Endodermal cell (in vitro differentiated cells): Measurements from ENCODE around the gene OBSCN. TPM values are rescaled to one million over a fixed set of nuclear protein-coding genes. Genes with fewer than 3 reads are reported as not detected.

ENCODE experiments used
- DNase-seq: peaks from one replicate; pipeline ENCODE4 v3.0.0-alpha.2; 2017
- H3K27ac ChIP-seq: 2 replicates; pipeline ENCODE4 v1.5.1; 2013; ENCODE audit warnings: mild to moderate bottlenecking, low read depth, low read length, moderate library complexity
- H3K27me3 ChIP-seq: 2 replicates; pipeline ENCODE4 v1.6.1; 2013; ENCODE audit warnings: mild to moderate bottlenecking, low read length, moderate library complexity; ENCODE audit not compliant: insufficient read depth, control insufficient read depth, poor library complexity, severe bottlenecking
- H3K36me3 ChIP-seq: 2 replicates; pipeline ENCODE4 v1.7.0; 2013; ENCODE audit warnings: mild to moderate bottlenecking, low read length, moderate library complexity; ENCODE audit not compliant: control insufficient read depth, insufficient read depth
- H3K4me1 ChIP-seq: one replicate; pipeline ENCODE4 v1.7.0; 2013; ENCODE audit warnings: low read length; ENCODE audit not compliant: control insufficient read depth, insufficient read depth
- H3K4me3 ChIP-seq: 2 replicates; pipeline ENCODE4 v1.5.1; 2013; ENCODE audit warnings: mild to moderate bottlenecking, low read length, moderate library complexity
- H3K9ac ChIP-seq: 2 replicates; pipeline ENCODE4 v1.6.1; 2013; ENCODE audit warnings: mild to moderate bottlenecking, low read length, moderate library complexity; ENCODE audit not compliant: poor library complexity, severe bottlenecking; ENCODE audit errors: extremely low read depth
- H3K9me3 ChIP-seq: 2 replicates; pipeline ENCODE4 v1.6.1; 2013; ENCODE audit warnings: mild to moderate bottlenecking, low read length, moderate library complexity; ENCODE audit not compliant: control insufficient read depth
- H3K27ac Mint-ChIP-seq: 2 replicates; pipeline ENCODE4 v1.8.0; 2020; ENCODE audit warnings: mixed read lengths
- H3K27me3 Mint-ChIP-seq: 2 replicates; pipeline ENCODE4 v1.8.0; 2021; ENCODE audit warnings: mild to moderate bottlenecking, mixed read lengths; ENCODE audit not compliant: insufficient read depth
- H3K36me3 Mint-ChIP-seq: 2 replicates; pipeline ENCODE4 v1.8.0; 2020; ENCODE audit warnings: low read depth, mixed read lengths
- H3K4me1 Mint-ChIP-seq: 2 replicates; pipeline ENCODE4 v1.8.0; 2020; ENCODE audit warnings: mixed read lengths
- H3K4me3 Mint-ChIP-seq: 2 replicates; pipeline ENCODE4 v1.8.0; 2020; ENCODE audit warnings: mild to moderate bottlenecking, moderate library complexity, mixed read lengths
- H3K9me3 Mint-ChIP-seq: 2 replicates; pipeline ENCODE4 v1.8.0; 2020; ENCODE audit warnings: mild to moderate bottlenecking, mixed read lengths
- WGBS, 2 experiments: methylation state at CpG; one replicate each; pipeline versions ENCODE4 v1.1.5 to v1.1.7; 2013; ENCODE audit warnings: missing lambda C conversion rate in 2 of 2, mixed read lengths in 1 of 2; ENCODE audit not compliant: insufficient coverage in 1 of 2, insufficient read length in 1 of 2; 5-methylcytosine and 5-hydroxymethylcytosine counted together
- total RNA-seq, 2 donors: library from RNA; stranded (reverse); fragmentation: NEBNext Ultra II Directional in 1 of 2; extraction: Animal tissue kit (Norgen Biotek cat#: 25700) in 1 of 2; gene quantifications; 2 replicates in 1 of 2; 3 replicates in 1 of 2; pipeline ENCODE4 v1.2.1, GENCODE V29; 2021
- TF ChIP-seq, protein P1 (sequence below): fragments of 200-600 bp; sonication (generic); conservative IDR thresholded peaks from 2 replicates; pipeline ENCODE4 v1.5.0; 2021; ENCODE audit warnings: antibody characterized with exemption, mild to moderate bottlenecking

Gene OBSCN
- total RNA-seq, 2 donors from 2014 or later: 53.7 to 68.9 TPM

DNA sequence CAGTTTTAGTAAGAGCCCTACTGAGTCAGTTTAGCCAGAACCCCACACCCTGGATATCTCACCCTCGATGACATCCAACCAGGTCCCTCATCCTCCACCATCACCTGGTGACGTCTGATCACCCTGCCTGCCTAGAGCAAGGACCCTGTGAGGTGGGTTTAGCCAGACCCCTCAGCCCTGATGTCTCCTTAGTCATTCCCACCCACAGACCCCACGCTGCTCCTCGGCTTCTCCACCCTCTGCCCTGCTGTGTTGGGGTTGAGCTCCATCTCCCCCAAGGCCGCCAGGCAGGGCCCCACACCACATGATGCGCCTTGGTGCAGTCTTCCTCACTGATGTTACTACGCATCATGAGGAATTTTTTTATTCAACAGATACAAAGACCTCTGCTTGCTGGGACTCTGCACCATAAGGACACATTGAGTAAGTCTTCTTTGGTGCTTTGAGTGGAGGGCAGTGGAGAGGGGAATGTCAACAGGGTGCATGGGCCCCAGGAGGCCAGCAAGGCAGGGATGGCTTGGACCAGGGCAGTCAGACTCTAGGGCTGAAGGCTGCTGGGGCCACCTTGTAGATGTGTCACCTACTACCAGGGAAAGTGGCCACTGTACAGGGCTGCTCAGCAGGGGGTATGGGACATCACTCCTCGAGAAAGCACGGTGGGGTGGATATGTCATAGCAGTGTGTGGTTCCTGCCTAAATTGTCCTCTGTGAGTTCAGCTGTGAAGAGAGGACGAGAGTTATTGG is 43.9 kb upstream of the OBSCN start:
- Histone ChIP-seq H3K9me3 (no peaks in the 10 kb centered on the region), H3K4me3 (no peak overlapping the region), H3K9ac (no peak overlapping the region), H3K36me3 (no peaks in the 10 kb centered on the region), H3K27ac (no peak overlapping the region), H3K27me3 (no peaks in the 10 kb centered on the region), H3K4me1 (peaks cover 7% of the 10 kb centered on the region)
- Mint-ChIP-seq H3K4me1 (peaks cover 6% of the 10 kb centered on the region), H3K27ac (peak overlapping the region; percentile 68), H3K36me3 (no peaks in the 10 kb centered on the region), H3K27me3 (peaks cover 12% of the 10 kb centered on the region), H3K4me3 (no peak overlapping the region), H3K9me3 (no peaks in the 10 kb centered on the region)
- 94 to 96% methylated on average over 5 to 10 of the region's 10 CpGs for WGBS, 2 experiments
- TF ChIP-seq, protein P1, sequence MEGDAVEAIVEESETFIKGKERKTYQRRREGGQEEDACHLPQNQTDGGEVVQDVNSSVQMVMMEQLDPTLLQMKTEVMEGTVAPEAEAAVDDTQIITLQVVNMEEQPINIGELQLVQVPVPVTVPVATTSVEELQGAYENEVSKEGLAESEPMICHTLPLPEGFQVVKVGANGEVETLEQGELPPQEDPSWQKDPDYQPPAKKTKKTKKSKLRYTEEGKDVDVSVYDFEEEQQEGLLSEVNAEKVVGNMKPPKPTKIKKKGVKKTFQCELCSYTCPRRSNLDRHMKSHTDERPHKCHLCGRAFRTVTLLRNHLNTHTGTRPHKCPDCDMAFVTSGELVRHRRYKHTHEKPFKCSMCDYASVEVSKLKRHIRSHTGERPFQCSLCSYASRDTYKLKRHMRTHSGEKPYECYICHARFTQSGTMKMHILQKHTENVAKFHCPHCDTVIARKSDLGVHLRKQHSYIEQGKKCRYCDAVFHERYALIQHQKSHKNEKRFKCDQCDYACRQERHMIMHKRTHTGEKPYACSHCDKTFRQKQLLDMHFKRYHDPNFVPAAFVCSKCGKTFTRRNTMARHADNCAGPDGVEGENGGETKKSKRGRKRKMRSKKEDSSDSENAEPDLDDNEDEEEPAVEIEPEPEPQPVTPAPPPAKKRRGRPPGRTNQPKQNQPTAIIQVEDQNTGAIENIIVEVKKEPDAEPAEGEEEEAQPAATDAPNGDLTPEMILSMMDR: no peak
- no peak for DNase-seq

- peak overlapping the region; percentile 95 for H3K27ac Mint-ChIP-seq
- H3K4me1 Mint-ChIP-seq: peaks cover 6% of the 10 kb centered on the region
- no peaks in the 10 kb centered on the region for H3K9me3 Mint-ChIP-seq
- Histone ChIP-seq H3K27me3 (no peaks in the 10 kb centered on the region), H3K27ac (no peak overlapping the region), H3K9me3 (no peaks in the 10 kb centered on the region), H3K36me3 (no peaks in the 10 kb centered on the region), H3K9ac (peak overlapping the region; percentile 49), H3K4me3 (peak overlapping the region; percentile 85), H3K4me1 (peaks cover 7% of the 10 kb centered on the region)
- DNase-seq: no peak
- peak overlapping the region; percentile 67 for H3K4me3 Mint-ChIP-seq
- peaks cover 5% of the 10 kb centered on the region for H3K27me3 Mint-ChIP-seq
- TF ChIP-seq, protein P1: no peak
- 72 to 76% methylated on average over 17 to 20 of the region's 20 CpGs for WGBS, 2 experiments
- H3K36me3 Mint-ChIP-seq: no peaks in the 10 kb centered on the region
Measured at GRCh38 chr1:228164561-228165371, 43.1 kb upstream of the OBSCN start.

DNA sequence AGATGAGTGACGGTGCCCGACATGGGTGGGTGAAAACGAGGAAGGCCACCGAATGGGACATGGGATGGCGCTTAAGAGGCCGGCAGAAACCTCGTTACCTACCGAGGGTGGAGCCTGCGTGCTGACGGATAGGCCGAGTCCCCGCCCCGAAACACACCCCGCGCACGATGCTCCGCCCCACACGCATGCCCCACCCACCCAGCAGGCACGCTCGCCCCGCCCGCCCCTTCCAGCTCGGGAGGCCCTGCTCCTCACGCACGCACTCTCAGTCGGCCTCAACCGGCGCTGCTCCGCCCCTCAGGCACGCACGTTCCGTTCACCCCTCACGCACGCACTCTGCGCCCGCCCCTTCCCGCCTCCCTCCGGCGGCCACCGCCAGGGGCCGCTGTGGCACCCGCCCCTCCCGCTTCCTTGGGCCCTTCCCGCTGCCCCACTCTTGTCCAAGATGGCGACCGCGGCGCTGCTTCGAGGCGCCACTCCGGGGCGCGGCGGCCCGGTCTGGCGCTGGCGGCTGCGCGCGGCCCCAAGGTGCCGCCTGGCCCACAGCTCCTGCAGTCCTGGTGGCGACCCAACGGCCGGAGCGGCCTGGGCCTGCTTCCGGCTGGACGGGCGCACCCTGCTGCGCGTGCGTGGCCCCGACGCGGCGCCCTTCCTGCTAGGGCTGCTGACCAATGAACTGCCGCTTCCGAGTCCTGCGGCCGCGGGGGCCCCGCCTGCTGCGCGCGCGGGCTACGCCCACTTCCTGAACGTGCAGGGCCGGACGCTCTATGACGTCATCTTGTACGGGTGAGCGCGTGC is 42.3 kb upstream of the OBSCN start, which contains the start of gene IBA57:
TSS of gene IBA57 (plus strand) at position 433 of the 798 bp plus-strand sequence. CDS start at position 446, 13 bp downstream.
- H3K4me1 ChIP-seq: peaks cover 7% of the 10 kb centered on the region
- peaks cover 6% of the 10 kb centered on the region for H3K4me1 Mint-ChIP-seq
- H3K27me3 Mint-ChIP-seq: peaks cover 3% of the 10 kb centered on the region
- TF ChIP-seq, protein P1: peak; percentile 94
- H3K4me3 ChIP-seq: peak within 1 kb of the TSS; percentile 85
- H3K4me3 Mint-ChIP-seq: peak within 1 kb of the TSS; percentile 67
- peak; percentile 100 for DNase-seq
- WGBS, 2 experiments: 0% methylated on average over 38 to 93 of the region's 93 CpGs
- H3K36me3 ChIP-seq: no peaks in the 10 kb centered on the region
- H3K27ac ChIP-seq: peak within 1 kb of the TSS; percentile 99
- H3K9me3 Mint-ChIP-seq: no peaks in the 10 kb centered on the region
- H3K36me3 Mint-ChIP-seq: no peaks in the 10 kb centered on the region
- H3K27me3 ChIP-seq: no peaks in the 10 kb centered on the region
- peak within 1 kb of the TSS; percentile 89 for H3K9ac ChIP-seq
- H3K9me3 ChIP-seq: no peaks in the 10 kb centered on the region
- H3K27ac Mint-ChIP-seq: peak within 1 kb of the TSS; percentile 95
